Stimulated activated naive B cell treated with anti-CD40 and anti-IgM and Interleukin-4, amounts not matched to agents 10 μg/mL and 1 μg/mL and 100 μg/mL, for 72 hours (primary cell): ENCODE results near the gene SH3GL2.

Source experiments
- ATAC-seq, 2 donors: fragments of 150-1000 bp; cut with Tn5 transposase; replicated peaks; 2 replicates each; pipeline ENCODE4 v1.10.0; 2021; ENCODE audit warnings: moderate library complexity in 1 of 2
- DNase-seq: peaks from one replicate; pipeline ENCODE4 v3.0.0; 2021
- H3K27ac Mint-ChIP-seq: one replicate; pipeline ENCODE4 v1.8.0; 2022; ENCODE audit warnings: mild to moderate bottlenecking, mixed read lengths
- H3K27me3 Mint-ChIP-seq, 2 donors: one replicate each; pipeline ENCODE4 v1.8.0; 2022; ENCODE audit warnings: mixed read lengths in 2 of 2
- H3K36me3 Mint-ChIP-seq, 2 donors: one replicate each; pipeline ENCODE4 v1.8.0; 2022; ENCODE audit warnings: mixed read lengths in 2 of 2, mild to moderate bottlenecking in 1 of 2
- H3K4me1 Mint-ChIP-seq, 2 donors: one replicate each; pipeline ENCODE4 v1.8.0; 2022; ENCODE audit warnings: mixed read lengths in 2 of 2, mild to moderate bottlenecking in 1 of 2
- H3K4me3 Mint-ChIP-seq, 2 donors: one replicate each; pipeline ENCODE4 v1.8.0; 2022; ENCODE audit warnings: mild to moderate bottlenecking in 2 of 2, mixed read lengths in 2 of 2, moderate library complexity in 1 of 2
- H3K9me3 Mint-ChIP-seq, 2 donors: one replicate each; pipeline ENCODE4 v1.8.0; 2022; ENCODE audit warnings: mixed read lengths in 2 of 2, mild to moderate bottlenecking in 1 of 2

Gene SH3GL2

GRCh38 chr9:17623965-17624364, 45.1 kb downstream of the SH3GL2 start:
- Mint-ChIP-seq H3K4me1 (no peaks in the 10 kb centered on the region), H3K36me3 (peaks cover 0 to 1% of the 10 kb centered on the region in 2 donors), H3K27me3 (no peaks in the 10 kb centered on the region), H3K4me3 (no peak overlapping the region), H3K9me3 (peaks cover 0 to 8% of the 10 kb centered on the region in 2 donors), H3K27ac (no peak overlapping the region)
- ATAC-seq (no peak), DNase-seq (no peak)

DNA sequence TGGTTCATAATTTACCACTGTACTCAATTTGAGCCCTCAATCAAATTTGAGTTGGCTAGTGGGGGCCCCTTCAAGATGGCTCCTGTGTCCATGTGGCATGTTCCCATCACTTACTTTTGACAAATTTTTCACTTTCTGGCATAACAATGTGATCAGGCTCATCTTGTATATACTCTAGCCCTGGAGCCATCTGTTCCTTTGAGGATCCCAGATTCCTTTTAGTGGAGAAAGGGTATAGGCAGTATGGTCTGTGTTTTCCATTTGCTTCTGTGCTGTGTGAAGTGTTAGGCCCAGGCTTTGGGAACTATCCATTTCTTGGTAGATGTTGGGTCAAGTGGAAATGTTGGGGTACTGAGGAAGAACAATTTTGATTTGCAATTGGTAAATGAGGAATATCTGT, 45.7 kb downstream of the SH3GL2 start:
- Mint-ChIP-seq H3K9me3 (peaks cover 0 to 8% of the 10 kb centered on the region in 2 donors), H3K4me1 (no peaks in the 10 kb centered on the region), H3K27ac (no peak overlapping the region), H3K27me3 (no peaks in the 10 kb centered on the region), H3K4me3 (no peak overlapping the region), H3K36me3 (peaks cover 0 to 1% of the 10 kb centered on the region in 2 donors)
- DNase-seq (no peak), ATAC-seq (no peak)

- Mint-ChIP-seq H3K36me3 (no peaks in the 10 kb centered on the region), H3K27me3 (no peaks in the 10 kb centered on the region), H3K9me3 (peaks cover 0 to 4% of the 10 kb centered on the region in 2 donors), H3K4me3 (no peak overlapping the region), H3K27ac (no peak overlapping the region), H3K4me1 (no peaks in the 10 kb centered on the region)
- ATAC-seq (no peak), DNase-seq (no peak)
These were observed 47.0 kb downstream of the SH3GL2 start for GRCh38 chr9:17625644-17626388.

DNA sequence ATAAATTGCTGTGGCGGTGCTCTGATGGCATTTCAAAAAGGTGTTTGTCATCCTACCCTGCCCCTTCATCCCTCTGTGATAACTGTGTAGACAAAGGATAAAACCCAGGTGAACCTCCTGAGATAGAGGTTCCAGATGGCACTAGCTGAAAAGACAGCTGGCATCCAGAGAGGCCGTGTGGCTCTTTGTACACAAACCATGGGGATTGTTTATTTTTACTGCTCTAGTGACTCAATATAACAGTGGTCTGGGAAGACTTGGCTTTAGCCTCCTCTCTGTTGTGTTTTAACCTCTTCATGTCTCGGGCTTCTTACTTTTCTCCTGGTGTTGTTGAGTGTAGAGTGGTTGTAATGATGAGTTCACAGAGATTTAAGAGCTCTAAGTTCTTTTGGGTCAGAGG, 48.8 kb downstream of the SH3GL2 start:
- Mint-ChIP-seq H3K9me3 (peaks cover 0 to 4% of the 10 kb centered on the region in 2 donors), H3K27ac (no peak overlapping the region)
- no peak for ATAC-seq

DNA sequence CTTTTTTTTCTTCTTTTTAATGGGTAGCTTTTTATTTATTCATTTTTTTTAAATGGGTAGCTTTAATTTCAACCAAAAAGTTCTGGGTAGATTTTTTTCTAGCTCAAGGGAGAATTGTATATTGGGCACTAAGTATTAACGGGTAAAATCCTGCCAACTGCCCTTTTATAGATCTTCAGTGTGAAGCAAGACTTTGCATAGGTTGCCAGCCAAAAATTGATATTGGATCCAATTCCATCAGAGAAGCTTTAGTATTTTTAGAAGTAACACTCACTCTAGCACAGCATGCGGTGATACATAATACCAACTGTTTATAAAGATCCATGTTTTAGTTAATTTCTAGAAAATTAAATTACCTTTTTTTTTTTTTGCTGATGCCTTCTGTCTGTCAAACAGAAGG, 49.8 kb downstream of the SH3GL2 start:
- ATAC-seq (no peak), DNase-seq (no peak)
- Mint-ChIP-seq H3K9me3 (peaks cover 0 to 4% of the 10 kb centered on the region in 2 donors), H3K27me3 (no peaks in the 10 kb centered on the region), H3K36me3 (no peaks in the 10 kb centered on the region), H3K4me3 (no peak overlapping the region), H3K4me1 (no peaks in the 10 kb centered on the region), H3K27ac (no peak overlapping the region)

More for the DNA sequence above, 48.8 kb downstream of the SH3GL2 start:
- H3K4me1 Mint-ChIP-seq: no peaks in the 10 kb centered on the region
- DNase-seq: no peak
- no peak overlapping the region for H3K4me3 Mint-ChIP-seq
- no peaks in the 10 kb centered on the region for H3K27me3 Mint-ChIP-seq
- H3K36me3 Mint-ChIP-seq: no peaks in the 10 kb centered on the region

GRCh38 chr9:17630531-17630949, 51.7 kb downstream of the SH3GL2 start:
- Mint-ChIP-seq H3K9me3 (peaks cover 0 to 3% of the 10 kb centered on the region in 2 donors), H3K4me1 (no peaks in the 10 kb centered on the region), H3K36me3 (no peaks in the 10 kb centered on the region), H3K27ac (no peak overlapping the region), H3K27me3 (no peaks in the 10 kb centered on the region), H3K4me3 (no peak overlapping the region)
- no peak for ATAC-seq
- no peak for DNase-seq

GRCh38 chr9:17631396-17631795, 52.5 kb downstream of the SH3GL2 start:
- Mint-ChIP-seq H3K27ac (no peak overlapping the region), H3K9me3 (peaks cover 0 to 3% of the 10 kb centered on the region in 2 donors), H3K4me1 (no peaks in the 10 kb centered on the region), H3K36me3 (no peaks in the 10 kb centered on the region), H3K27me3 (no peaks in the 10 kb centered on the region), H3K4me3 (no peak overlapping the region)
- DNase-seq (no peak), ATAC-seq (no peak)

DNA sequence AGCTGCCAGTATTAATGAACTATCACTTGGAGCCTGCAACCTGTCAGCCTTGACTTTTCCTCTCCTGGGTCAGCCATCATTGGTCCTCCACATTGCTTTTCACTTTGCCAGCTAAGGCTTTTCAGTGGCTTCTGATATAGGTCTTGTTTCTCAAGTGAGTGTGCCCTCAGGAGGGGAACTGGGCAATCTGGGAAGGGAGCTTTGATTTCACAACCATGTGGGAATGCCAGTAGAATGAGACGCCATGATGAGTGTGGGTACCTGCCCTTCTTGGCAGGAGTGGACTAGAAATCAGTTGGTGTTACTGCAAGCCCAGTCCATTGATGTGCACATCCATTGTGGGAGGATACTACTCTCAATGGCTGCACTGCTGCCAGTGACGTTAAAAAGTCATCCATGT, 54.1 kb downstream of the SH3GL2 start:
- no peak overlapping the region for H3K27ac Mint-ChIP-seq
- ATAC-seq (no peak), DNase-seq (no peak)
- peaks cover 0 to 3% of the 10 kb centered on the region in 2 donors for H3K9me3 Mint-ChIP-seq
- no peaks in the 10 kb centered on the region for H3K27me3 Mint-ChIP-seq
- H3K4me1 Mint-ChIP-seq: no peaks in the 10 kb centered on the region
- no peaks in the 10 kb centered on the region for H3K36me3 Mint-ChIP-seq
- no peak overlapping the region for H3K4me3 Mint-ChIP-seq

GRCh38 chr9:17635115-17635890, 56.4 kb downstream of the SH3GL2 start:
- Mint-ChIP-seq H3K27ac (no peak overlapping the region), H3K27me3 (no peaks in the 10 kb centered on the region), H3K4me1 (no peaks in the 10 kb centered on the region), H3K9me3 (peaks cover 0 to 3% of the 10 kb centered on the region in 2 donors), H3K36me3 (no peaks in the 10 kb centered on the region), H3K4me3 (no peak overlapping the region)
- ATAC-seq: no peak
- no peak for DNase-seq

DNA sequence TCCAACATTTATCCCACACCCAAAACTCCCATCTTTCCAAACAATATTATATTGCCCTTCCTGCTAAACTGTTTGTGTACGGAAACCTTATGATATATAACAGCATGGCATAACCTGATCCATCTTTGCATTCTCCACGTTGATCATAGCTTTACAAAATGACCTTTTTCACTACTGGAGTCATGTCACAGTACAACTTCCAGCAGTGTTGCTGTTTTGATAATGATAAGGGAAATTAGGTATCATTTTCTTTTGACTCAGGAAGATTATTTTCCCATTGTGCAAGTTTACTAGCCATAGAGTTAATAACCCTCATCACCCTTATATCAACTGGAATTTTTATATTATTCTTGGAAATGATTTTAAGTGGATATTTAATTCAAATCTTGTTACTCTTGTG, 57.5 kb downstream of the SH3GL2 start:
- DNase-seq (no peak), ATAC-seq (no peak)
- Mint-ChIP-seq H3K4me3 (no peak overlapping the region), H3K36me3 (no peaks in the 10 kb centered on the region), H3K27me3 (no peaks in the 10 kb centered on the region), H3K9me3 (peaks cover 0 to 3% of the 10 kb centered on the region in 2 donors), H3K27ac (no peak overlapping the region), H3K4me1 (no peaks in the 10 kb centered on the region)

DNA sequence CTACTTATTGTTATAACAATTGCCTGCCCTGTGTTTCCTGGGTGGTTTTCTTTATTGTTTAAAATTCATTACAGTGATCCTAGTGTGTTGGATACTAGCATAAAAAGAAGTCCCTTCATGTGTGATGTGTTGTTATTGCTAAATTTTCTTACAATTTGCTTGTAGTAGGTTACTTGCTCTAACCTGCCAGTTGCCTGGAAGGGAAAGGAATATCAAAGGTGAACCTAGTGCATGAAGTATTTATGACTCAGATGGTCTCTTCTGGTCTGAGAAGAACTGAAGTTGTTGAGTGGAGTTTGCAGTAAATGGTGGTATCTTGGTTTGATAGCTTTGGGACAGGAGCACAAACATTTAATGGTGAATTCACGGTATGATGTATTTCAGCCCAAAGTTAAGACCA, 58.0 kb downstream of the SH3GL2 start:
- DNase-seq (no peak), ATAC-seq (no peak)
- Mint-ChIP-seq H3K36me3 (no peaks in the 10 kb centered on the region), H3K9me3 (peaks cover 0 to 3% of the 10 kb centered on the region in 2 donors), H3K27ac (no peak overlapping the region), H3K4me1 (no peaks in the 10 kb centered on the region), H3K27me3 (no peaks in the 10 kb centered on the region), H3K4me3 (no peak overlapping the region)

- DNase-seq (no peak), ATAC-seq (no peak)
- Mint-ChIP-seq H3K4me1 (no peaks in the 10 kb centered on the region), H3K4me3 (no peak overlapping the region), H3K36me3 (no peaks in the 10 kb centered on the region), H3K27ac (no peak overlapping the region), H3K9me3 (peaks cover 0 to 3% of the 10 kb centered on the region in 2 donors), H3K27me3 (no peaks in the 10 kb centered on the region)
These were observed 58.4 kb downstream of the SH3GL2 start for GRCh38 chr9:17637229-17637628.

- peaks cover 6 to 11% of the 10 kb centered on the region in 2 donors for H3K9me3 Mint-ChIP-seq
- H3K27me3 Mint-ChIP-seq: no peaks in the 10 kb centered on the region
- no peak for ATAC-seq
- no peak for DNase-seq
- H3K4me3 Mint-ChIP-seq: no peak overlapping the region
- H3K4me1 Mint-ChIP-seq: no peaks in the 10 kb centered on the region
- peaks cover 0 to 4% of the 10 kb centered on the region in 2 donors for H3K36me3 Mint-ChIP-seq
- H3K27ac Mint-ChIP-seq: no peak overlapping the region
These were observed 69.7 kb downstream of the SH3GL2 start for GRCh38 chr9:17648516-17648915.

DNA sequence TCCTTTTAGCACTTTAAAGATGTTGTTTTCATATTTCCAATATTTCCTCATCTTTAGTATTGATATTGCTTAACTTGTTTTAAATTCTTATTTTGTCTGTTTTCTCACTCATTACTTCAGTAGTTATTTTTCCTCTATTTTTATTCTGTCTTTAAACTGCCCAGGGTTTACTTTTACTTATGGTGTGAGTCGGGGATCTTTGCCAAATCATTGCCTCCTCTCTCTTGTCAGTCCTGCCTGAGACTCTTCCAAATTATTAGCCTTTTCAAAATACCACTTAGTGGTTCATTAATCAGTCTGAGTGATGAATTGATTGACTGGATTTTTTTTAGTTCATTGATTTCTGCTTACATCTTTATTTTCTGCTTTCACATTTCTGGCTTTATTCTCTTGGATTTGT, 72.9 kb downstream of the SH3GL2 start:
- Mint-ChIP-seq H3K4me3 (no peak overlapping the region), H3K4me1 (no peaks in the 10 kb centered on the region), H3K36me3 (no peaks in the 10 kb centered on the region), H3K27me3 (no peaks in the 10 kb centered on the region), H3K9me3 (no peaks in the 10 kb centered on the region), H3K27ac (no peak overlapping the region)
- DNase-seq (no peak), ATAC-seq (no peak)

DNA sequence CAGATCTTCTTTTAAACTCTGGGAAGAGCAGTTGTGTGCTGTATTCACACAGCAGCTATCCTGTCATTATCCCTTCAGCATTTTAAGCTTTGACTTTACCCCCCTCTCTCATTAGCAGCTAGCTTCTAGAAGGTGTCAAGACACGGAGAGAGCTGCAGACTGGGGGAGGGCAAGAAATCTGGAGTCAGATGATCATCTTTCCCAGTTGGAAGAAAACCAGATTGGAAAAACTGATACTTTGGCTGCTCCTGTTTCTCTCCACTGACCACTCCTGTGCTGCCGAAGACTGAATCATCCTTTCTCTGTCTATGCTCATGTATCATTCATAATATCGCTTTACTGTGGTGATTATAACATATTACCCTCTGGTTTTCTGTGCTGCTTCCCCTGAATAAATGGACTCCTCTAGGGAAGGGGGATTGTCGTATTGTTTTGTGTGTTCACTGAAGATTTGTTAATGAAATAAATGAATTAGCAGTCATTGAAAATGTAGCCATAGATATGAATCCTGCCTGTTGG, 75.1 kb downstream of the SH3GL2 start:
- H3K27me3 Mint-ChIP-seq: no peaks in the 10 kb centered on the region
- H3K27ac Mint-ChIP-seq: no peak overlapping the region
- H3K4me3 Mint-ChIP-seq: no peak overlapping the region
- DNase-seq: no peak
- ATAC-seq: no peak
- H3K9me3 Mint-ChIP-seq: no peaks in the 10 kb centered on the region
- H3K4me1 Mint-ChIP-seq: no peaks in the 10 kb centered on the region
- H3K36me3 Mint-ChIP-seq: no peaks in the 10 kb centered on the region
